GM21737 (cell line): ENCODE results near the gene CCDC12.
"Not testable (repeated sequence)": the region's sequence is repeated elsewhere in the genome, so short reads cannot be mapped to it uniquely, and the experiment has no call there.

ENCODE experiments used
- ATAC-seq: cut with Tn5 transposase; IDR thresholded peaks from one replicate; pipeline ENCODE4 v1.9.1; 2021; ENCODE audit warnings: mild to moderate bottlenecking, moderate library complexity; ENCODE audit not compliant: unreplicated experiment

The CCDC12 gene

GRCh38 chr3:46926871-46927717, 49.5 kb downstream of the CCDC12 start:
- ATAC-seq = peak; percentile 54

DNA sequence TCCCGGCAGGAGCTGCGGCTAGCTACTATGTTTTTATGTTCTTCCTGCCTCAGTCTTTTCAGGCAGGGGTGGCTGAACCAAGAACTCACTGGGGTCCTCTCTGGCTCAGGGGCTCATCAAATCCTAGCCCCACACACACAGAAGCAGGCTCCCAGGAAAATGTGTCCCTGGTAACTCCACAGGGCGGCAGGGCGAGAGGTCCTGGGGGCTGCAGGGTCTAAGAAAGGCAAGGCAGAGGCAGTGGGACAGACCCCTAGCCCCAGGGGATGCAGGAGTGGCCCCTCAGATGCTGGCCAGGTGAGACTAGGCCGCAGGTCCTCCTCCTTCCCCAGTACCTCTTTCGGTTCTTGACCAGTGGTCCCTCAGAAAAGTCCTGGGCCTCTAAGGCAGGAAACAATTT, 50.1 kb downstream of the CCDC12 start:
- ATAC-seq = no peak

DNA sequence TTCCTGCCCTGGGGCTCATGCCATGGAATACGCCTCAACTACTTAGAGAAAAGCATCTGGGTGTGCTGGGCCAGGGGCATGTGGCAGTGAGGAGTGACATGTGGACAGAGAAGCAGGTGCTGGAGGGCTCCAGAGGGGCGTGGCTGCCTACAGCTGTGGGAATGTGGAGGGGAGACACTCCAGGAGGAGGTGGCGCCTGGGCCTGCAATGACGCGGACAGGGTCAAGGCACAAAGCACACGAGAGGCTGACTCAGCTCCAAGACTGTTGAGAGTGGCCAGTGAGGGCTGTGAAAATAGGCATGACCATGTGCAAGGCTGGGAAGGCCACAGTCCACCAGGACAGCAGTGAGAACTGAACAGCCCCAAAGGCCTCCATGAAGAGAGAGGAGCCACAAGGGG, 50.5 kb downstream of the CCDC12 start:
- no peak for ATAC-seq

DNA sequence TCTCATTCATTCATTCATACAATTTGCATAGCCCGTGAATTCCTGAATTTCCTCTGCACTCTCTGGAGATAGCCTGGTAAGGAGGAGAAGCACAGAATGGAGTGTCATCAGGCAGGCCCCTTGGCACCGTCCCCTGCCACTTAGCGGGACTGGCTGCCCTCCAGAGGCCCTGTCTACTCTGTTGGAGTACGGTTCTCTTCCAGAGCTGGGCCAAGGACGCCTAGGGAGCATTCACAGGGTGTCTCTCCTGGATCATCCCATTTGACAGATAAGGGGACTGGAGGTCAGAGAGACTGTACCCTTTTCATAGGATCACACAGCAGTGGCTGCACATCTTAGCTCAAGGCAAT, 51.0 kb downstream of the CCDC12 start:
- ATAC-seq = no peak

DNA sequence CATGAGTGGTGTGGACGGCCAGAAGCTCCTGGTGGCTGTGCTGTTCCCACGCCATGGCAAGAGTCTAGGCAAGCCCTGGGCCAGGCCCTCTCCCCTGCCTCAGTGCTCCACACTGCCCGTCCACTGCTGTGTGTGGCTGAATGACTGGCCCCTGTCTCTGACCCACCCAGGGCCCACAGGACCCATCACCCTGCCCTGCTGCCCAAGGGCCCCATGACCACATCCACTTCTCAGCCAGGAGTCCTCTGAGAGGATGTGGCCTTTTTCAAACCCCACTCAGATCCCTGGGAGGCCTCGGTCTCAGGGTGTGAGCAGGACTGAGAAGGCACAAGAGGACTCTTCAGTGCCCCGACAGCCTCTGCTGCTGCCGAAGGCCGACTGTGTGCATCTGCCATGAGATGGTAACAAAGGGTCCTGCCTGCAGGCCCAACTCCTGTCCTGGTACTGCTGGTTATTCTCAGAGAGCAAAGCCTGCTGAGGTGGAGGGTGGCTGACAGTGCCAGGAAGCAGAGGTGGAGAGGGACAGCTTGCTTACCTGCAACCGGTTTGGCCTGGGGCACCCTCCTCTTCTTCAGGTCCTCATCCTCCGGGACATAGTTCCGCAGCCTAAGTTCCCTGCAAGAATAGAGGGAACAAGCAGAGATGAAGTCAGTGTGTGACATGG, 51.5 kb downstream of the CCDC12 start:
- ATAC-seq = no peak

DNA sequence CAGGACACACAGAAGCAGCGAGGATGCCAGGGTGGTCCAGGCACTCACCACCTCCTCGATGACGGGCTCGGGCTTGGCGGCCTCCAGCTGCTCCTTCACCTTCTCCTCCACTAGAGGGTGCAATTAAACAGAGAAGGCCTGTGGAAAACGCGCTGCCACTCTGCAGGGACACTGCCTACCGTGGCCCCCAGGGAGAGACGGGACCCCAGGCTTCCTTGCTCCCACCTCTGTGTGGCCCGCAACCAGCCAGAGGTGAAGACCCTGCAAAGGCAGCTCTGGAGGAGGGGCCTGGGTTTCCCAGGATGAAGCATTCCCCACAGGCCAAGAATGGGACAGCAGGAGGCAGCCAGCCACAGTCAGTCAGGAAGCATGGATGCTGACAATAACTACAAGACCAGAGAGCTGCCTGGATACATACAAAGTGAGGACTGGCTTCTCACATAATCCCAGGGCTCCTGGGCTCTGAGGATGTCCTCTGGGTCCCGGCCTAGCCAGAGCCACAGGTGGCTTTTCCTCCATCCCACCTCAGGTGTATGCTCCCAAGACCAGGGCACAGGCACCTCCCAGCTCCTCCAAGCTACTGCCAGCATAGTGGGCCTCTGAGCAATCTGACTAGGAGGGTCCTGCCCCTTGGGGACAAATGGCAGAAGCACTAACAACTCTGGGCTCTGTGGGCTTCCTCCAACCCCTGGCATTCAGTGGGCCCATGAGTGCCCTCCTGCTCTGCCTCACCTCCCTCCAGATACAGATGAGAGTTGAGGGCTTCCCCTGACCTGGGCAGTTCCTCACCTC, 52.8 kb downstream of the CCDC12 start:
- ATAC-seq = no peak

- no peak for ATAC-seq
Measured at GRCh38 chr3:46922871-46923558, 53.5 kb downstream of the CCDC12 start.

DNA sequence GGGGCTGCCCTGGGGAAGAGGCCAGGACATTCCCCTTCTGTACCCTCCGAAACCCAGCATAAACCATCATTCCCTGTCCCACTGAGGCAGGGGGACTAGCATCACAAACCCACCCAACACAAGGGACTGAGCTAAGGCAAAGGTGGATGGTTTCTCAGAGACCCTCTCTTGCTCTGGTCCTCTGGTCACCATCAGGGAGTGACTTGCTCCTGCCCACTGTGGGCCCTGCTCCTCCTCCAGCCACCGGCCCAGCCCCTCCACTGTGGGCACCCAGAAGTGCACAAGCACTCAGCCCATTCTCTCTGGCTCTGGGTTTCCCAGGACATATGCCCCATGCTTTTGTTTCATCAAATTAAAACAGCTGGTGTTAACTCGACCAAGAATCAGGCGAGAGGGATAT, 54.1 kb downstream of the CCDC12 start:
- no peak for ATAC-seq

- no peak for ATAC-seq
Measured at GRCh38 chr3:46921871-46922271, 54.7 kb downstream of the CCDC12 start.

- ATAC-seq = no peak
Measured at GRCh38 chr3:46921041-46921440, 55.5 kb downstream of the CCDC12 start.

DNA sequence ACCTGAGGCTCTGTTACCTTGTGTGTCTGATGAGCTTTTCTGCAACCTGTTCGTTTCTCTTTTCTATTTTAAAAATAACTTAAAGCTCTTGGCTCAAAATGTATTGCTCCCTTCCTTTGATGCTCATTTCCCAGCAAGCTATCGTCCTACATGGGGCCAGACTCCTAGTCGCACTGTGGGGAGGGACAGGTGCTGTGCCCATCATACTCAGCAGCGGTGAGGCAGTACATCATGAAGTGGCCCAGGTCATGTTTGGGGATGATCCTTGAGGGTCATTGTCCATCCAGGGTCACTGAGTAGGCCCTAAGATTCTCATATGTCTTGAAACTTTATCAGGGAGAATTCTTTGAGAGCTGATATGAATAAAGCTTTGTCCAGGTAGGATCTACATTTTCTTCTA, 57.9 kb downstream of the CCDC12 start:
- ATAC-seq = no peak

DNA sequence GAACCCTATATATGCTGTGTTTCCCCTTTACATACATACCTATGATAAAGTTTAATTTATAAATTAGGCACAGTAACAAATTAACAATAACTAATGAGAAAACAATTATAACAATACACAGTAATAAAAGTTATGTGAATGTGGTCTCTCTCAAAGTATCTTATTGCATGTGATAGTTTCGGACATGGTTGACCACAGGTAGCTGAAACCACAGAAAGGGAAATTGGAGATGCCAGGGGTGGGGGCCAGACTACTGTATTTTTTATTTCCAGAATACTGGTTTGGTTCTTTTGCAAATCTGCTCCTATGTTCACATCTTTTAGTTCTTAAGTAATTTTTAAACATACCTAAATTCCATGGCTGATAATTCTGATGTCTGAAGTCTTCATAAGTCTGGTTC, 58.3 kb downstream of the CCDC12 start:
- no peak for ATAC-seq

- ATAC-seq = no peak
Measured at GRCh38 chr3:46917257-46917656, 59.3 kb downstream of the CCDC12 start.

DNA sequence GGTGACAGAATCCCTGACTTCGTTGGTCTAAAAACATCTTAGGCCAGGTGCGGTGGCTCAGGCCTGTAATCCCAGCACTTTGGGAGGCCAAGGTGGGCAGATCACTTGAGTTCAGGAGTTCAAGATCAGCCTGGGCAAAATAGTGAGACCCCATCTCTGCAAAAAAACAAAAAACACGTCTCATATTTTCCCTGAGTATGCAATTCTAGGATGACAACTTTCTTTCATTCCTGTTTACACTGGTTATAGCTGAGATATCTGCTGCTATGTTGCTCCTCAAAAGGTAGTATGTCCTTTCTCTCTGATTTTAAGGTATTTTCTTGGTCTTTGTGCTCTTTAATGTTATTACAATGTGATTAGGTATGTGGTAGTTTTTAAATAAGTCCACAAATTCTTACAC, 59.7 kb downstream of the CCDC12 start:
- ATAC-seq = no peak

- no peak for ATAC-seq
Measured at GRCh38 chr3:46916278-46916677, 60.3 kb downstream of the CCDC12 start.

DNA sequence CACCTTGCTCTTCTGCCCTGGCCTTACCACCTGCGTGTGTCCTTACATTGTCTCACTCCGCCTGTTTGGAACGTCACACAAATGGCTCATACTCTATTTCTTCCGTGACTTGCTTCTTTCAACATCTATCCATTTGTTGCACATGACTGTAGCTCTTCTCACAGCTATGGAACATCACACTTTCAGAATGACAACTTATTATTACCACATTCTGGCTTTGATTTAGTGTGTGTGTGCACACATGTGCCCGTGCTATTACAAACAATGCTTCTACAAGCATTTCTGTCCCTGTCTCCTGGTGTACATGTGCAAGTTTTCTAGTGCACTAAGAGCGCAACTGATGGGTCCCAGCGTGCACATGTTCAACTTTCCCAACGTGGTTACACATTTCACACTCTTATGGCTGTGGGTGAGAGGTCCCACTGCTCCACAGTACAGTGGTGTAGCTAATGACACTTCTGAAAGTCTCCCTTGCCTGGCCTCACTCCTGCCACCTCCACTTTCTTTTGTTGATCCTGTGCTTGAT, 61.2 kb downstream of the CCDC12 start:
- no peak for ATAC-seq

DNA sequence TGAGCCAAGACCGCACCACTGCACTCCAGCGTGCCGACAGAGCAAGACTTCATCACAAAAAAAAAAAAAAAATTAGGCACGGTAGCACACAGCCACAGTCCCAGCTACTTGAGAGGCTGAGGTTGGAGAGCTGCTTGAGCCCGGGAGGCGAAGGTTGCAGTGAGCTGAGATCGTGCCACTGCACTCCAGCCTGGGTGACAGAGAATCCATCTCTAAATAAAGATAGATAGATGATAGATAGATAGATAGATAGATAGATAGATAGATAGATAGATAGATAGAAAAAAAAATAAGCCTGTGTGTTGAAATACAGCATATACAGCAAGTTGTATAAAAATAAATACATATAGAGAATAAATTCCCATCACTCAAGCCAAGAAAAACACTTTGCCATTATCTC, 61.7 kb downstream of the CCDC12 start:
- ATAC-seq = no peak

- ATAC-seq = no peak
Measured at GRCh38 chr3:46913644-46914043, 62.9 kb downstream of the CCDC12 start.

GRCh38 chr3:46912986-46913385, 63.6 kb downstream of the CCDC12 start:
- no peak for ATAC-seq

DNA sequence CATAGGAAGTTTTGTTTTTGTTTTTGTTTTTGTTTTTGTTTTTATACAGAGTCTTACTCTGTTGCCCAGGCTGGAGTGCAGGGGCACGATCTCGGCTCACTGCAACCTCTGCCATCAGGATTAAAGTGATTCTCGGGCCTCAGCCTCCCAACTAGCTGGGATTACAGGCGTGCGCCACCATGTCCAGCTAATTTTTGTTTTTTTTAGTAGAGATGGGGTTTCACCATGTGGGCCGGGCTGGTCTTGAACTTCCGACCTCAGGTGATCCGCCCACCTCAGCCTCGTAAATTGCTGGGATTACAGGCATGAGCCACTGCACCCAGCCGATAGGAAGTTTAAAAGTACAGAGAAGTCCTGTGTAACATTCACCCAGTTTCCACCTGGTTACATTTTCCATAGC, 65.6 kb downstream of the CCDC12 start:
- ATAC-seq = not testable (repeated sequence)

DNA sequence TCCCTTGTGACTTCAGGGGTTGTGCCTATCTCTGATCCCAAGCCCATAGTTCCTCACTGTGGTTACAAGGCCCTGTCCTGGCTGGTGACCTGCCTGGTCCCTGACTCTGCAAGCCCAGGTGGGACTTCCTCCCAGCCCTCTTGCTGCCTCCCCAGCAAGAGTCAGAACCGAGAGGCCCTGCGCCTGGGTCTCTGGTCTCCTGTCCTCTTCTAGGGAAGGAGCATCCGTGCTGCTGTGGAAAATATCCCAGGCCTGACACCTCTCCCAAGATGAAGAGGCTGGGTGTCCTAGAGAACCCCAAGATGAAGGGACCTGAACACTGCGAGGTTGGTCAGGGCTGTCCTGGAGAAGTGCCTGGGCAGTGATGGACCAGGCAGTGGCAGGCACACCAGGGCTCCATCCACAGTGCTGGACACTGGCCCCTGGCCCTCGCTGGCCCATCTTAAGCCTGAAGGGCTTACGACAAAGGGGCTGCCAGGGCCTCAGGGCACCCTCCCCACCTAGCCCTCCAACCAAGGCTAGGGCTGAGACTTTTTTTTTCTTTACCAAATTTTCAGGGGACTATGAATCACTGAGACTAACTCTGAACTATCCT, 66.3 kb downstream of the CCDC12 start:
- ATAC-seq = no peak
